Ectodermal cell (in vitro differentiated cells): Measurements from ENCODE around the gene ARFGAP3.

Source experiments
- H3K27ac ChIP-seq: 2 replicates; pipeline ENCODE4 v1.7.0; 2013; ENCODE audit warnings: mild to moderate bottlenecking, low read depth, low read length; ENCODE audit not compliant: insufficient read depth, poor library complexity, severe bottlenecking
- H3K27me3 ChIP-seq: 2 replicates; pipeline ENCODE4 v1.7.0; 2013; ENCODE audit warnings: mild to moderate bottlenecking, low read length; ENCODE audit not compliant: insufficient read depth, control insufficient read depth, poor library complexity, severe bottlenecking
- H3K36me3 ChIP-seq: one replicate; pipeline ENCODE4 v1.7.0; 2013; ENCODE audit warnings: low read length; ENCODE audit not compliant: control insufficient read depth, insufficient read depth
- H3K4me1 ChIP-seq: one replicate; pipeline ENCODE4 v1.7.0; 2013; ENCODE audit warnings: low read length; ENCODE audit not compliant: control insufficient read depth, insufficient read depth
- H3K4me3 ChIP-seq: 2 replicates; pipeline ENCODE4 v1.7.0; 2013; ENCODE audit warnings: low read depth, low read length, control low read depth; ENCODE audit not compliant: insufficient read depth
- H3K9me3 ChIP-seq: 2 replicates; pipeline ENCODE4 v1.7.0; 2013; ENCODE audit warnings: mild to moderate bottlenecking, low read length, moderate library complexity; ENCODE audit not compliant: control insufficient read depth
- WGBS, 2 experiments: methylation state at CpG; one replicate each; pipeline ENCODE4 v1.1.7; 2013; ENCODE audit warnings: missing lambda C conversion rate in 2 of 2; 5-methylcytosine and 5-hydroxymethylcytosine counted together

Gene ARFGAP3

GRCh38 chr22:42808521-42808920 lies 48.6 kb downstream of the ARFGAP3 start:
- Histone ChIP-seq H3K36me3 (peaks cover 7% of the 10 kb centered on the region), H3K27ac (no peak overlapping the region), H3K9me3 (no peaks in the 10 kb centered on the region), H3K4me3 (no peak overlapping the region), H3K27me3 (no peaks in the 10 kb centered on the region), H3K4me1 (peaks cover 20% of the 10 kb centered on the region)
- 99 to 100% methylated on average over 3 of the region's 3 CpGs for WGBS, 2 experiments

- Histone ChIP-seq H3K4me1 (peaks cover 20% of the 10 kb centered on the region), H3K27ac (no peak overlapping the region), H3K36me3 (peaks cover 7% of the 10 kb centered on the region), H3K9me3 (no peaks in the 10 kb centered on the region), H3K4me3 (no peak overlapping the region), H3K27me3 (no peaks in the 10 kb centered on the region)
- WGBS, 2 experiments: 87 to 93% methylated on average over 6 of the region's 6 CpGs
These were observed 49.9 kb downstream of the ARFGAP3 start for GRCh38 chr22:42807185-42807584.

- H3K27ac ChIP-seq: no peak overlapping the region
- H3K4me1 ChIP-seq: peaks cover 20% of the 10 kb centered on the region
- 66 to 70% methylated on average over 15 of the region's 15 CpGs for WGBS, 2 experiments
- no peak overlapping the region for H3K4me3 ChIP-seq
- H3K27me3 ChIP-seq: no peaks in the 10 kb centered on the region
- peaks cover 7% of the 10 kb centered on the region for H3K36me3 ChIP-seq
- H3K9me3 ChIP-seq: no peaks in the 10 kb centered on the region
These were observed 50.9 kb downstream of the ARFGAP3 start for GRCh38 chr22:42805998-42806830.

GRCh38 chr22:42805016-42805997 lies 51.8 kb downstream of the ARFGAP3 start:
- no peak overlapping the region for H3K4me3 ChIP-seq
- H3K4me1 ChIP-seq: peaks cover 20% of the 10 kb centered on the region
- H3K9me3 ChIP-seq: no peaks in the 10 kb centered on the region
- H3K36me3 ChIP-seq: peaks cover 3% of the 10 kb centered on the region
- H3K27ac ChIP-seq: peak overlapping the region; percentile 40
- WGBS, 2 experiments: 65 to 68% methylated on average over 13 of the region's 13 CpGs
- no peaks in the 10 kb centered on the region for H3K27me3 ChIP-seq

- H3K36me3 ChIP-seq: peaks cover 3% of the 10 kb centered on the region
- 84 to 90% methylated on average over 7 of the region's 7 CpGs for WGBS, 2 experiments
- H3K4me1 ChIP-seq: peaks cover 20% of the 10 kb centered on the region
- H3K27ac ChIP-seq: no peak overlapping the region
- H3K4me3 ChIP-seq: no peak overlapping the region
- no peaks in the 10 kb centered on the region for H3K9me3 ChIP-seq
- H3K27me3 ChIP-seq: no peaks in the 10 kb centered on the region
These were observed 53.7 kb downstream of the ARFGAP3 start for GRCh38 chr22:42803389-42803788.

GRCh38 chr22:42801252-42802080 lies 55.6 kb downstream of the ARFGAP3 start:
- WGBS, 2 experiments: 94 to 95% methylated on average over 12 of the region's 12 CpGs
- Histone ChIP-seq H3K27ac (no peak overlapping the region), H3K9me3 (no peaks in the 10 kb centered on the region), H3K27me3 (no peaks in the 10 kb centered on the region), H3K4me3 (no peak overlapping the region), H3K4me1 (peaks cover 18% of the 10 kb centered on the region), H3K36me3 (no peaks in the 10 kb centered on the region)

- peaks cover 10% of the 10 kb centered on the region for H3K4me1 ChIP-seq
- no peaks in the 10 kb centered on the region for H3K27me3 ChIP-seq
- no peak overlapping the region for H3K4me3 ChIP-seq
- no peaks in the 10 kb centered on the region for H3K36me3 ChIP-seq
- no peaks in the 10 kb centered on the region for H3K9me3 ChIP-seq
- H3K27ac ChIP-seq: no peak overlapping the region
- 90 to 91% methylated on average over 9 of the region's 9 CpGs for WGBS, 2 experiments
These were observed 56.4 kb downstream of the ARFGAP3 start for GRCh38 chr22:42800451-42801251.

GRCh38 chr22:42799461-42800405 lies 57.3 kb downstream of the ARFGAP3 start:
- H3K27ac ChIP-seq: no peak overlapping the region
- H3K4me1 ChIP-seq: peaks cover under 1% of the 10 kb centered on the region
- H3K27me3 ChIP-seq: no peaks in the 10 kb centered on the region
- no peak overlapping the region for H3K4me3 ChIP-seq
- WGBS, 2 experiments: 82 to 89% methylated on average over 7 to 8 of the region's 8 CpGs
- no peaks in the 10 kb centered on the region for H3K9me3 ChIP-seq
- no peaks in the 10 kb centered on the region for H3K36me3 ChIP-seq
